Measurements from ENCODE around the gene TPI1. TPM values are rescaled to one million over a fixed set of nuclear protein-coding genes. Genes with fewer than 3 reads are reported as not detected.

The TPI1 gene
- total RNA-seq, 1 donor from 2014 or later, result 722 TPM

GRCh38 chr12:6853626-6854025 lies 13.7 kb upstream of the TPI1 start:
- peak overlapping the region; percentile 87 for H3K4me3 ChIP-seq (ENCODE audit: insufficient read depth, low read depth, low read length)
- H3K27ac Mint-ChIP-seq (ENCODE audit: unreplicated experiment), result peak overlapping the region; percentile 73
- no peaks in the 10 kb centered on the region for H3K9me3 ChIP-seq (ENCODE audit: insufficient read depth, low read depth, low read length)
- DNase-seq (ENCODE audit: low read depth) (no peak), FAIRE-seq (no peak)
- H2AFZ ChIP-seq (ENCODE audit: low read depth, low read length), result no peak overlapping the region
- peak overlapping the region; percentile 89 for H3K27ac ChIP-seq (ENCODE audit: low read depth, low read length)
- H3K4me3 Mint-ChIP-seq (ENCODE audit: unreplicated experiment), result peak overlapping the region; percentile 96
- H3K36me3 Mint-ChIP-seq (ENCODE audit: low read depth, unreplicated experiment), result peaks cover 12% of the 10 kb centered on the region
- no peaks in the 10 kb centered on the region for H3K9me3 Mint-ChIP-seq (ENCODE audit: unreplicated experiment)
- peak overlapping the region; percentile 88 for H3K4me2 ChIP-seq (ENCODE audit: low read length)
- peaks cover 12% of the 10 kb centered on the region for H3K4me1 Mint-ChIP-seq (ENCODE audit: low read depth, unreplicated experiment)
- peaks cover 33% of the 10 kb centered on the region for H4K20me1 ChIP-seq (ENCODE audit: insufficient read depth, low read length)
- peaks cover 20% of the 10 kb centered on the region for H3K36me3 ChIP-seq (ENCODE audit: insufficient read depth, low read length)
- H3K4me1 ChIP-seq (ENCODE audit: insufficient read depth, low read length), result peaks cover 19% of the 10 kb centered on the region
- H3K27me3 Mint-ChIP-seq (ENCODE audit: low read depth, unreplicated experiment), result no peaks in the 10 kb centered on the region
- H3K27me3 ChIP-seq (ENCODE audit: insufficient read depth, low read length), result no peaks in the 10 kb centered on the region
- TF ChIP-seq CTCF (IDR thresholded peaks at IDR 0.05; ENCODE audit: insufficient read depth, low read depth, low read length) (no peak), EZH2 (IDR thresholded peaks at IDR 0.05; ENCODE audit: insufficient read depth, low read length) (no peak)
- peaks cover 55% of the 10 kb centered on the region for H3K79me2 ChIP-seq (ENCODE audit: insufficient read depth, low read length)
- H3K9ac ChIP-seq (ENCODE audit: low read length), result peak overlapping the region; percentile 88

- Histone ChIP-seq H3K4me3 (ENCODE audit: insufficient read depth, low read depth, low read length) (no peak overlapping the region), H3K79me2 (ENCODE audit: insufficient read depth, low read length) (peaks cover 51% of the 10 kb centered on the region), H3K4me1 (ENCODE audit: insufficient read depth, low read length) (peaks cover 19% of the 10 kb centered on the region), H3K36me3 (ENCODE audit: insufficient read depth, low read length) (peaks cover 24% of the 10 kb centered on the region), H2AFZ (ENCODE audit: low read depth, low read length) (no peak overlapping the region), H4K20me1 (ENCODE audit: insufficient read depth, low read length) (peaks cover 33% of the 10 kb centered on the region), H3K9ac (ENCODE audit: low read length) (peak overlapping the region; percentile 88), H3K27me3 (ENCODE audit: insufficient read depth, low read length) (no peaks in the 10 kb centered on the region), H3K27ac (ENCODE audit: low read depth, low read length) (peak overlapping the region; percentile 9), H3K9me3 (ENCODE audit: insufficient read depth, low read depth, low read length) (no peaks in the 10 kb centered on the region), H3K4me2 (ENCODE audit: low read length) (peak overlapping the region; percentile 88)
- Mint-ChIP-seq H3K27me3 (ENCODE audit: low read depth, unreplicated experiment) (no peaks in the 10 kb centered on the region), H3K27ac (ENCODE audit: unreplicated experiment) (peak overlapping the region; percentile 73), H3K36me3 (ENCODE audit: low read depth, unreplicated experiment) (peaks cover 12% of the 10 kb centered on the region), H3K4me3 (ENCODE audit: unreplicated experiment) (peak overlapping the region; percentile 96), H3K4me1 (ENCODE audit: low read depth, unreplicated experiment) (peaks cover 12% of the 10 kb centered on the region), H3K9me3 (ENCODE audit: unreplicated experiment) (no peaks in the 10 kb centered on the region)
- FAIRE-seq (no peak), DNase-seq (ENCODE audit: low read depth) (no peak)
- TF ChIP-seq EZH2 (IDR thresholded peaks at IDR 0.05; ENCODE audit: insufficient read depth, low read length) (no peak), CTCF (IDR thresholded peaks at IDR 0.05; ENCODE audit: insufficient read depth, low read depth, low read length) (no peak)
These were observed 13.3 kb upstream of the TPI1 start for GRCh38 chr12:6854036-6854435.

GRCh38 chr12:6855322-6855721 lies 12.0 kb upstream of the TPI1 start:
- no peak for DNase-seq (ENCODE audit: low read depth)
- H3K9me3 Mint-ChIP-seq (ENCODE audit: unreplicated experiment), result no peaks in the 10 kb centered on the region
- H3K4me1 Mint-ChIP-seq (ENCODE audit: low read depth, unreplicated experiment), result peaks cover 12% of the 10 kb centered on the region
- no peak for FAIRE-seq
- Histone ChIP-seq H3K27ac (ENCODE audit: low read depth, low read length) (no peak overlapping the region), H3K79me2 (ENCODE audit: insufficient read depth, low read length) (peaks cover 38% of the 10 kb centered on the region), H3K4me1 (ENCODE audit: insufficient read depth, low read length) (peaks cover 18% of the 10 kb centered on the region), H4K20me1 (ENCODE audit: insufficient read depth, low read length) (peaks cover 24% of the 10 kb centered on the region), H3K36me3 (ENCODE audit: insufficient read depth, low read length) (peaks cover 31% of the 10 kb centered on the region), H3K4me2 (ENCODE audit: low read length) (no peak overlapping the region), H3K4me3 (ENCODE audit: insufficient read depth, low read depth, low read length) (no peak overlapping the region), H3K9ac (ENCODE audit: low read length) (no peak overlapping the region), H2AFZ (ENCODE audit: low read depth, low read length) (no peak overlapping the region), H3K9me3 (ENCODE audit: insufficient read depth, low read depth, low read length) (no peaks in the 10 kb centered on the region), H3K27me3 (ENCODE audit: insufficient read depth, low read length) (no peaks in the 10 kb centered on the region)
- H3K27me3 Mint-ChIP-seq (ENCODE audit: low read depth, unreplicated experiment), result no peaks in the 10 kb centered on the region
- no peak overlapping the region for H3K4me3 Mint-ChIP-seq (ENCODE audit: unreplicated experiment)
- TF ChIP-seq EZH2 (IDR thresholded peaks at IDR 0.05; ENCODE audit: insufficient read depth, low read length) (no peak), CTCF (IDR thresholded peaks at IDR 0.05; ENCODE audit: insufficient read depth, low read depth, low read length) (no peak)
- peak overlapping the region; percentile 18 for H3K27ac Mint-ChIP-seq (ENCODE audit: unreplicated experiment)
- peaks cover 16% of the 10 kb centered on the region for H3K36me3 Mint-ChIP-seq (ENCODE audit: low read depth, unreplicated experiment)

All from astrocyte (in vitro differentiated cells and primary cell).